Activated T-helper 1 cell treated with anti-CD3 and anti-CD28 coated beads, Interleukin-2, amount 50 U/mL, for 16 hours (primary cell): ENCODE data around the gene GAS2L2.
"Not testable (repeated sequence)": the region's sequence is repeated elsewhere in the genome, so short reads cannot be mapped to it uniquely, and the experiment has no call there.

Source experiments
- DNase-seq, 2 donors: peaks; one replicate each; pipeline ENCODE4 v3.0.0-alpha.2; 2020; ENCODE audit warnings: low read depth in 1 of 2, low spot score in 1 of 2

GAS2L2 gene

DNA sequence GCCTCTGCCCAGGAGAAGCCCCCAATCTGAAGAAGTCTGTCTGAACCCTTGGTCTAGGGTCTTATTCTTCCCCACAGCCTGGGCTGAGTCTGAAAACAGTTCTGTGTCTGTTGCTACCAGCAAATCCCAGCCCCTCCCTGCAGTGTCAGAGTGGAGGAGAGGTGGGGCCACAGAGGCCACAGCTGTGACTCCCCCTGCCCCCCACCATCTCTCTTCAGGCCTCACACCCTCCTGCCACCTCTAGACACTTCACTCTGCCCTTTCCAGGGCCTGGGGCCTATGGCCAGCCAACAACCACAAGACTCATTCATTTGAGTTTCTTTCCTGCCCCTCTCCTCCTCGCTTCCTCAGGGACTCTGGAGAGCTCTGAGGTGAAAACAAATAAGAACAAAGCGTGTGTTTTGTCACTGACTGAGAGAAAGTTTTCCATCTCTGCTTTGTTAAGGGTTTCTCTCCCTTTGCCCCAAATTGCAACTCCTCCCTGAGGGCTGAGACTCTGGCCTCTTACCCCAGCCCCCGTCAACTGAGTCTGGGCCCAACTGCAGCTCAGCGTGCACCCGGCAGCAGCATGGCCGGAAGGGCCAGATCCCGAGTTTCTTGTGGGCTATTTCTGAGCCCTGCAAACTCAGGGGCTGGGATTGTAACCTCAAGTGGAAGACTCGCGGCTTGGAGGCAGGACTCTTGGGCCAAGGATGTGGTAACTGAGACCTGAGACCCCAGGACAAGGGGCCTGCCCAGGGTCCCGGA is 20.8 kb upstream of the GAS2L2 start:
- no peak for DNase-seq

DNA sequence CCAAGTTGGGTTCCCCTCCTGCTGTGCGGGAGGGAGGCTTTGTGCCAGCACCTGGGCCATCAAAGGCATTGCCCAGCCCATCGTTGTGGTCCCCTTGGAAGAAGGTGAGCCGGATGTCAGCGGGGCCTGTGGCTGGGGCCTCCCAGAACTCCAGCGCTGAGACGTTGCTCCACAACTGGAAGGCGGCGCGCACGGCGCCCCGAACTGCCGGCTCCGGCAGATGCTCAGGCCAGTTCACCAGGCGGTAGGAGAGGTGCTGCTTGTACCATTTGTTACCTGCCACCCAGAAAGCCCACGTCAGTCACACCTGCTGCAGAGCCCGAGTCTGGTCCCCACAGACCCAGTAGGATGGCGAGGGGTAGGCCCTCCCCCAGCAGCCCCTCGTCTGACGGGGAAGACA is 20.1 kb upstream of the GAS2L2 start:
- no peak for DNase-seq

- no peak for DNase-seq
Measured at GRCh38 chr17:35769895-35770486, 17.0 kb upstream of the GAS2L2 start.

GRCh38 chr17:35768797-35769196 is 15.8 kb upstream of the GAS2L2 start:
- no peak for DNase-seq

DNA sequence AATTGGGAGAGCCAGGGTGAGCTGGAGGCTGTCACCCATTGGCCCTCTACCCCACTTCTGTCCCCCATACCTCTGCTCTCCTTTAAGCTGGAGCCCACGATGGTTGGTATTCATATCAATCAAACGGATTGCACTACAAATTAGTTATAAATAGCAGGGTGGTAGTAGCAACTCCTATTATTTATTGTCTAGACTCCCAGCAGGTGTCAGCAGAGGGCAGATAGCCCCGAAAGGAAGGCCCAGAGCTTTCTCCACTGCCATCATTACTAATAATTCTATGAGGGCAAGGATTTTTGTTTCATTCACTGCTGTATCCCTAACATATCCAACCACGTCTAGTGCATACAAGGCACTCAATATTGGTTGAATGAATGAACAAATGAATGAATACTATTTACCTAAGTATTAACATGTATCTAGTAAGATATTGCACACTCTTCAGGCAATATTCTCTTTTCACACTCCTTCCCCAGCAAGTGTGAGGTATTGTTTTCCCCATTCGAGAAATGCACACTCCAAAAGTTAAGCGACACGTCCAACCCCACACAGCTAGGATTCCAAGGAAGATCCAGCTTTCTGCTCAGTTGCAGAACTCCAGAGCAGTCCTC is 14.0 kb upstream of the GAS2L2 start:
- DNase-seq: no peak

DNA sequence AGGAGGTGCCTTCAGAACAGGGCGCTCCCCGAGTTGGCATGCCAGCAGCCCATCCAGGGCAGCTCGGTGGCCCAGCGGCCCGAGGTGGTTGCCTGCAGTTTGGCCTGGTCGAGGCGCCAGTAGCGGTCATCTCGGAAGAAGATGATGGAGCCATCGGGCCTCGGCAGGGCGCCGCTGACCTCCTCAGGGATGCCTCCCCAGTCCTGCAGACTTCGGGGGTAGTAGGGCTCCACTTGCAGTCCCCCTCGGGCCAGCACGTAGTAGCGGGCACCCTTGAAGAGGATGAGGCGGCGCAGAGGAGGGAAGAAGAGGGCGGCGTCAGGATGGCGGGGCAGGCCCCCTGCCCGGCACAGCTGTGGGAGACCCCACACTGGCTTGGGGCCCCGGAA is 13.4 kb upstream of the GAS2L2 start:
- no peak for DNase-seq

- no peak for DNase-seq
Measured at GRCh38 chr17:35765756-35766488, 12.9 kb upstream of the GAS2L2 start.

GRCh38 chr17:35765086-35765710 is 12.2 kb upstream of the GAS2L2 start:
- DNase-seq: no peak

DNA sequence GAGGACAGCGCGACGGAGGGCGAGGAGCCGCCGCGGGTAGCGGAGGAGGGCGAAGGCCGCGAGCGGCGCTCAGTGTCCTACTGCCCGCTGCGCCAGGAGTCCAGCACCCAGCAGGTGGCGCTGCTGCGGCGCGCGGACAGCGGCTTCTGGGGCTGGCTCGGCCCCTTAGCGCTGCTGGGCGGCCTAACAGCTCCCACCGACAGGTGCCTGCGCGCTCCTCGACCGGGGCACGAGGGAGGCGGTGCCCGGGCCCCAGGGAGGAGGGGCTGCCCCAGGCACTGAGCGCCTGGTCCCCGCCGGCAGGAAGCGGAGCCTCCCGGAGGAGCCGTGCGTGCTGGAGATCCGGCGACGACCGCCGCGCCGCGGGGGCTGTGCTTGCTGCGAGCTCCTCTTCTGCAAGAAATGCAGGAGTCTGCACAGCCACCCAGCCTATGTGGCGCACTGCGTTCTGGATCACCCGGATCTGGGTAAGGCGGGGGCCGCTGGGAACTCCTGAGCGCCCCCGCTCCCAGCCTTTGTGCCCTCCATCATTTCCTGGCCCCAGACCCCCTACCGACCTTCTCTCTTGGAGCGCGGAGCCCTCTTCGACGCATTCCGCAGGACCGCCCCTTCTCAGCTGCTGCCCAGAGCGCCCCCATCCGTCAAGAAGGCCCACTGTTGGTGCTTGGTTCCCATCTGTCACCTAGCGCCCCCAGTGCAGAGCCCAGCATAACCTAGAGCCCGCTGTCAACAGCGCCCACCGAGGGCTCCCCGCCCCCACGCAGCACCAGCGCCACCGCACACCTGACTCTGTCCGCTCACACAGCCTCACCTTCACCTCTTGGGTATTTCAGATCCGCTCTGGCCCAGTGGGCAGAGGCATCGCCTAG is 11.3 kb upstream of the GAS2L2 start:
- DNase-seq: peak; percentile 69 to 79

DNA sequence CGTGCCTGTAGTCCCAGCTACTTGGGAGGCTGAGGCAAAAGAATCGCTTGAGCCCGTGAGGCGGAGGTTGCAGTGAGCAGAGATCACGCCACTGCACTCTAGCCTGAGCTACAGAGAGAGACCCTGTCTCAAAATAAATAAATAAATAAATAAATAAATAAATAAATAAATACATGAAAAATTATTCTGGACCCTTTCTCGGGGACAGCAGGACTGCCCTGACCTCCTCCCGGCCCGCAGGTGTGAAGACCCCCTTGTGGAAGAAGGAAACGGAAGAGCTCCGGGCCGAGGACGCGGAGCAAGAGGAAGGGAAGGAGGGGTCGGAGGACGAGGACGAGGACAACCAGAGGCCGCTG is 10.7 kb upstream of the GAS2L2 start:
- DNase-seq: no peak

DNA sequence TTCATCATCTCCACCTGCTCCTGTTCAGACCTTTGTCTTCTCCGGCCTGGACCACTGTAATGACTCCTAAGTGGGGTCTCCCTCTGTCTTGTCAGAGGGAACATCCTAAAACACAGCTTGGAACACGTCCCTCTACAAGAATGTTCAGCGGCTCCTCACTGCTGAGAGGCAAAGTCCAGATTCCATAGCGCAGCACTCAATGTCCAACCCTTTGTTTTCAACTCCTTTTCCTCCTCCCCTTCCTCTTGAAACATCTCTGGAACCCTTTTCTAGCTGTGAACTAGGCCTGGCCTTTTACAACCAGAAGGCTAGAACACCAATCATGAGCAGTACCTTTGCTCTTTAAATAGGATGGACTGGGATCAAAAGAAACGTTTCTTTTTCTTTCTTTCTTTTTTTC is 8.6 kb upstream of the GAS2L2 start:
- no peak for DNase-seq

GRCh38 chr17:35760587-35760986 is 7.5 kb upstream of the GAS2L2 start, which contains the start of gene C17orf50:
C17orf50 (plus strand) TSS chr17:35760887; CDS start chr17:35760942, 55 bp downstream.
- DNase-seq: no peak

DNA sequence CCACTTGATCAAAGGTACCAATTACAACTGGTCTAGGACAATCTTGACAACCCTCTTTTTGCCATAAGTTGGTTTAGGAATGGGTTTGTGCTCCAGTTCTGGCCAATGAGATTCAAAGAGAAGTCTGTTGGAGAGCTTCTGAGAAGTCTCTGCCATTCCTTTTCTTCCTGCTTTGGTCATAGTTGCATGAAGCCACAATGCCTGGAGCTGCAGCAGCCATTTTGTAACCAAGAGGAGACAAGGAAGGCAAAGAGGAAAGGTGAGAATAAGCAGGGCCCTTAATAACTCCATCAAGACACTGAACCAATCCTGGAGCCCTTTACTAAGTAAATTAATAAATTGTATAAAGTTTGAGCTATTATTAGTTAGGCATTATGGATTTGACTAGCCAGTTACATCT is 4.2 kb upstream of the GAS2L2 start:
- DNase-seq: no peak

- DNase-seq: no peak
Measured at GRCh38 chr17:35752471-35752870, 568 bp downstream of the GAS2L2 start.

DNA sequence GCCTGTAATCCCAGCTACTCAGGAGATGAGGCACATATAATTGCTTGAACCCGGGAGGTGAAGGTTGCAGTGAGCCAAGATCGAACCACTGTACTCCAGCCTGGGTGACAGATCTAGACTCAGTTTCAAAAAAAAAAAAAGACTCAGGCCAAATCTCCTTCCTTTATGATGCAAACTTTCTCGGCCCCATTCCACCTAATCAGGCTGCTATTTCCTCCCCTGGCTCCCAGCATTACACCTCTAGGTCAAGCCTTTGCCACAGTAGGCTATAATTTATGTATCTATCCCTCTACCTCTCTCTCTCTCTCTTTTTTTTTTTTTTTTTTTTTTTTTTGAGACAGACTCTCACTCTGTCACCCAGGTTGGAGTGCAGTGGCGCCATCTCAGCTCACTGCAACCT is 1.5 kb downstream of the GAS2L2 start:
- DNase-seq: not testable (repeated sequence)

- DNase-seq: no peak
Measured at GRCh38 chr17:35750526-35751395, 2.3 kb downstream of the GAS2L2 start.

- DNase-seq: no peak
Measured at GRCh38 chr17:35749560-35750412, 3.3 kb downstream of the GAS2L2 start.

- DNase-seq: no peak
Measured at GRCh38 chr17:35748979-35749378, 4.1 kb downstream of the GAS2L2 start.
